WERI-Rb-1 (cell line): ENCODE measurements around the gene KRT35.

Source experiments
- DNase-seq: peaks from one replicate; pipeline ENCODE4 v3.0.0-alpha.2; 2020
- H3K27ac ChIP-seq: fragments of 250-450 bp; sonication (Bioruptor Pico); 2 replicates; pipeline ENCODE4 v1.5.1; 2020; ENCODE audit warnings: mild to moderate bottlenecking, moderate library complexity
- H3K27me3 ChIP-seq: fragments of 250-450 bp; sonication (Bioruptor Pico); 2 replicates; pipeline ENCODE4 v1.5.1; 2021; ENCODE audit warnings: mild to moderate bottlenecking, low read depth, moderate library complexity; ENCODE audit not compliant: insufficient read depth, severe bottlenecking
- H3K36me3 ChIP-seq: fragments of 250-450 bp; sonication (Bioruptor Pico); 2 replicates; pipeline ENCODE4 v1.5.1; 2020; ENCODE audit warnings: mild to moderate bottlenecking, moderate library complexity
- H3K4me3 ChIP-seq: 2 replicates; pipeline ENCODE4 v1.5.1; 2011; ENCODE audit warnings: low read depth, mild to moderate bottlenecking, control low read depth, low read length
- H3K9me3 ChIP-seq: fragments of 250-450 bp; sonication (Bioruptor Pico); 2 replicates; pipeline ENCODE4 v1.5.1; 2021; ENCODE audit warnings: mild to moderate bottlenecking, moderate library complexity; ENCODE audit not compliant: severe bottlenecking
- TF ChIP-seq, protein P1 (sequence below): IDR thresholded peaks from 2 replicates; pipeline ENCODE4 v1.5.1; 2011; ENCODE audit warnings: low read depth, mild to moderate bottlenecking, control low read depth, inconsistent platforms, low read length

The KRT35 gene

GRCh38 chr17:41494524-41494923 is 13.6 kb upstream of the KRT35 start:
- H3K36me3 ChIP-seq, result no peaks in the 10 kb centered on the region
- peaks cover 8% of the 10 kb centered on the region for H3K27me3 ChIP-seq
- DNase-seq, result no peak
- no peak overlapping the region for H3K4me3 ChIP-seq
- no peak overlapping the region for H3K27ac ChIP-seq
- TF ChIP-seq, protein P1, sequence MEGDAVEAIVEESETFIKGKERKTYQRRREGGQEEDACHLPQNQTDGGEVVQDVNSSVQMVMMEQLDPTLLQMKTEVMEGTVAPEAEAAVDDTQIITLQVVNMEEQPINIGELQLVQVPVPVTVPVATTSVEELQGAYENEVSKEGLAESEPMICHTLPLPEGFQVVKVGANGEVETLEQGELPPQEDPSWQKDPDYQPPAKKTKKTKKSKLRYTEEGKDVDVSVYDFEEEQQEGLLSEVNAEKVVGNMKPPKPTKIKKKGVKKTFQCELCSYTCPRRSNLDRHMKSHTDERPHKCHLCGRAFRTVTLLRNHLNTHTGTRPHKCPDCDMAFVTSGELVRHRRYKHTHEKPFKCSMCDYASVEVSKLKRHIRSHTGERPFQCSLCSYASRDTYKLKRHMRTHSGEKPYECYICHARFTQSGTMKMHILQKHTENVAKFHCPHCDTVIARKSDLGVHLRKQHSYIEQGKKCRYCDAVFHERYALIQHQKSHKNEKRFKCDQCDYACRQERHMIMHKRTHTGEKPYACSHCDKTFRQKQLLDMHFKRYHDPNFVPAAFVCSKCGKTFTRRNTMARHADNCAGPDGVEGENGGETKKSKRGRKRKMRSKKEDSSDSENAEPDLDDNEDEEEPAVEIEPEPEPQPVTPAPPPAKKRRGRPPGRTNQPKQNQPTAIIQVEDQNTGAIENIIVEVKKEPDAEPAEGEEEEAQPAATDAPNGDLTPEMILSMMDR, result no peak
- H3K9me3 ChIP-seq, result peaks cover 2% of the 10 kb centered on the region

- Histone ChIP-seq H3K27ac (no peak overlapping the region), H3K4me3 (no peak overlapping the region), H3K27me3 (peaks cover 8% of the 10 kb centered on the region), H3K36me3 (no peaks in the 10 kb centered on the region), H3K9me3 (no peaks in the 10 kb centered on the region)
- DNase-seq, result no peak
- TF ChIP-seq, protein P1, result no peak
These were observed 11.8 kb upstream of the KRT35 start for GRCh38 chr17:41492771-41493170.

GRCh38 chr17:41492351-41492750 is 11.4 kb upstream of the KRT35 start:
- TF ChIP-seq, protein P1, result no peak
- no peaks in the 10 kb centered on the region for H3K9me3 ChIP-seq
- no peak overlapping the region for H3K4me3 ChIP-seq
- no peak for DNase-seq
- H3K27me3 ChIP-seq, result peaks cover 8% of the 10 kb centered on the region
- no peak overlapping the region for H3K27ac ChIP-seq
- H3K36me3 ChIP-seq, result no peaks in the 10 kb centered on the region

DNA sequence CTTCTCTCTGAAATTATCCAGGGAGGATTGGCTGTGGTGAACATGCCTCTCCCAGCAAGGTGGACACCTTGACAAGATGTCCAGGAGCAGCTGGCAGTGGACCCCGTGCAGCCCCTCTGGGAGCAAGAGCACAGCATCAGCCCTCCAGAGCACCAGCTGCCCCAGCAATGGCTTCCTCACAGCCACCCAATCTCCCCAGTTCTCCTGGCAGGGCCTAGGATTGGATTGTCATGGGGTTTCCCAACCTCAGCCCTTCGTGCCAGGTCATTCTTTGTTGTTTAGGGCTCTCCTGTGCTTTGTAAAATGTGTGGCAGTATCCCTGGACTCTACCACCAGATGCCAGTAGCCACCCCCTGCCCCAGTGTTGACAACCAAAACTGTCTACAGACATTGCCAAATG is 10.5 kb upstream of the KRT35 start:
- no peaks in the 10 kb centered on the region for H3K36me3 ChIP-seq
- H3K27me3 ChIP-seq, result peaks cover 10% of the 10 kb centered on the region
- no peak overlapping the region for H3K27ac ChIP-seq
- H3K9me3 ChIP-seq, result no peaks in the 10 kb centered on the region
- no peak overlapping the region for H3K4me3 ChIP-seq
- TF ChIP-seq, protein P1, result no peak
- DNase-seq, result no peak

DNA sequence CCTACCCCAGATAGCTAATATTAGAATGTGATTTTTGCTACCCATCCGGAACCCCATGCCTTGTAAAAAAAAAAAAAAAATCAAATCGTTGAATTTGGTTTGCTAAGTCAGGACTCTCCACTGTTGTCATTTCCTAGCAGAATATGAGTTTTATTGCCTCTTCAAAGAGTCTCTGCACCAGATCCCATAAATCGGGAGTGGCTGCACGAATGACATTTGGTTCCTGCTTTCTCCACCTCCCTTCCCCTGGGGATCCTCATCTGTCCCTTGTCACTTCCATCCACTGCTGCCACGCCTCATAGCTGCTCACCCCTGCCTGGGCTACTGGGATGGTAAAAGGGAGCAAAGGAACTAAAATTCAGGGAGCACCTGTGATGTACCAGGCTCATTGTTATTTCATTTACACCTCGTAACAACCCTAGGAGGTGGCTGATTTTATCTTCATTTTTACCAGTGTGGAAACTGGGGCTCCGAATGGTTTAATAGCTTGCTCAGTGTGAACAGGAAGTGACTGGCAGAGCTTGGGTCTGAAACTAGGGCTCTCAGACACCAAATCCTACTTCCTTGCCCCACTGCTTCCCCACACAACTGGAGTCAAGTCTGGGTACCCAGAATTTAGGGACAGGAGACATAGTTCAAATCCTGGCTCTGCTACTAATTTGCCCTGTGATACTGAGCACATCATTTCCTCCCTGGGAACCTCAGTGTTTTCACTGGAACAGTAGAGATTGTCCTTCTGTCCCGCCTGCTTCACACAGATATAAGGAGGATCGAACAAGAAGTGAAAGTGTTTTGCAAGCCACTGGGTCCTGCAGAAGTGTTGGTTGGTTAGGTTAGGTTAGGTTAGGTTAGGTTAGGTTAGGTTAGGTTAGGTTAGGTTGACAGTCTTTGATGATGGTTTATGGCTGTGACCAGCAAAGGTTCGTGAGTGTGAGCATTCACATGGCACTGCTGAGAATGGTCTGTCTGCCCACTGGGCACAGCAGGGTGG is 9.3 kb upstream of the KRT35 start:
- H3K36me3 ChIP-seq, result no peaks in the 10 kb centered on the region
- TF ChIP-seq, protein P1, result no peak
- H3K4me3 ChIP-seq, result no peak overlapping the region
- DNase-seq, result no peak
- H3K27ac ChIP-seq, result no peak overlapping the region
- no peaks in the 10 kb centered on the region for H3K9me3 ChIP-seq
- peaks cover 14% of the 10 kb centered on the region for H3K27me3 ChIP-seq
